Activated B cell treated with CpG ODN at 0.5 μM for 24 hours (primary cell): ENCODE measurements around the gene EFHB. TPM values are rescaled to one million over a fixed set of nuclear protein-coding genes. Genes with fewer than 3 reads are reported as not detected.

ENCODE experiments used
- ATAC-seq: fragments of 200-7000 bp; cut with Tn5 transposase; one replicate; pipeline ENCODE4 v1.10.0; 2021; ENCODE audit warnings: low read depth, mild to moderate bottlenecking, moderate library complexity
- CTCF ChIA-PET: fragments of 350-600 bp; sonication (Branson Sonifier 250); formaldehyde crosslinking; loops from one replicate; lab custom pipeline; 2021; ENCODE audit warnings: antibody characterized with exemption; lab: Charles Lee
- POLR2A ChIA-PET: fragments of 350-600 bp; sonication (Branson Sonifier 250); formaldehyde crosslinking; loops from one replicate; lab custom pipeline; 2021; ENCODE audit warnings: antibody characterized with exemption; lab: Charles Lee
- DNase-seq: peaks from one replicate; pipeline ENCODE4 v3.0.0; 2022
- H3K27ac Mint-ChIP-seq: one replicate; pipeline ENCODE4 v1.8.0; 2020; ENCODE audit warnings: mixed read lengths
- H3K27me3 Mint-ChIP-seq: one replicate; pipeline ENCODE4 v1.8.0; 2021; ENCODE audit warnings: mixed read lengths
- H3K36me3 Mint-ChIP-seq: one replicate; pipeline ENCODE4 v1.8.0; 2021; ENCODE audit warnings: low read depth, mixed read lengths
- H3K4me1 Mint-ChIP-seq: one replicate; pipeline ENCODE4 v1.8.0; 2021; ENCODE audit warnings: mixed read lengths
- H3K4me3 Mint-ChIP-seq: one replicate; pipeline ENCODE4 v1.8.0; 2020; ENCODE audit warnings: mild to moderate bottlenecking, mixed read lengths
- H3K9me3 Mint-ChIP-seq: one replicate; pipeline ENCODE4 v1.8.0; 2020; ENCODE audit warnings: mixed read lengths
- CTCF ChIP-seq: fragments of 200-600 bp; IDR thresholded peaks from one replicate; pipeline ENCODE4 v1.8.0; 2022; ENCODE audit warnings: antibody characterized with exemption, mild to moderate bottlenecking
- intact Hi-C: fragments of 100-400 bp; cut with micrococcal nuclease; formaldehyde crosslinking; loops from one replicate; pipeline ENCODE4 v1.15.1; 2024
- total RNA-seq: library from RNA; stranded (reverse); gene quantifications from 2 replicates; pipeline ENCODE4 v1.2.3, GENCODE V29; 2022

EFHB gene
- total RNA-seq, 1 donor from 2014 or later, result 0.84 TPM

DNA sequence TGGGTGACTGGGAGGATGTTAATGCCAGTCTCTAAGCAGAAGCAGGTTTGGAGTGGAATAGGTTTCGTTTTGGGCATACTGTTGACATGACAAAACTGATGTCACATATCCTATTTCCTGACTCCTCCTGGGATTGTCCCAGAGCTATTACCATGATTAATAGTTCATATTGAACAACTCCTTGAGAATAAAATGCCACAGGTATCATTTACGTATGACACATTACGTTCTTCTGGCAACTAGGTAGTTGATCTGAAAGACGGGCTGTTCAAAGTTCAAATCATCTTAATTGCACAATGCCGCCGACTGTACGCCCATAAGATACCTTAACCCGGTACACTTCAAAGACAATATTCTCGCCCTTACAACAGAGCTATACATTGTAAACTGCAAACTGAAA lies 11.5 kb upstream of the EFHB start:
- Mint-ChIP-seq H3K27me3 (no peaks in the 10 kb centered on the region), H3K36me3 (peaks cover 16% of the 10 kb centered on the region), H3K4me1 (peaks cover 41% of the 10 kb centered on the region), H3K27ac (peak overlapping the region; percentile 53), H3K4me3 (peak overlapping the region; percentile 94), H3K9me3 (no peaks in the 10 kb centered on the region)
- no peak for TF ChIP-seq CTCF
- POLR2A ChIA-PET, result interaction anchor here (0.6 to 1.6 kb wide), 5 partner anchors 52 to 241 kb away, joined by 3 to 6 read pairs (median 5); partner anchors contain the start of gene SGO1
- intact Hi-C loops, result loop anchor here (5.0 to 10.0 kb wide), 3 partner anchors 58 to 1521 kb away; partner anchors contain the start of gene SATB1
- CTCF ChIA-PET, result interaction anchor here (1.4 kb wide), 1 partner anchor 241 kb away, joined by 3 read pairs; the partner anchor contains the start of gene SGO1
- no peak for DNase-seq
- ATAC-seq, result no peak

DNA sequence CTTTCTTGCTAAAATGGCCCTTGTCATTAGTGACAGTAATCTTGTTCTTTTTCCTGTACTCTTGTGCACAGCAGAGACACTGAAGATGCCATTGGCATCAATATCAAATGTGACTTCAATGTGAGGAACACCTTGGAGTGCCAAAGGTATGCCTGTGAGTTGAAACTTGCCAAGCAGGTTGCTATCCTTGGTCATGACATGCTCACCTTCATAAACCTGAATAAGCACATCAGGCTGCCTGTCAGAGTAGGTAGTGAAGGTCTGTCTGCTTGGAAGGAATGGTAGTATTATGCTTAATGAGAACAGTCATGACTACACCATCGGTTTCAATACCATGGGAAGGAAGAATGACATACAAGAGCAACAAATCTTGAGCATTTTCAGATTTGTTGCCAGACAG lies 6.6 kb upstream of the EFHB start:
- no peak for DNase-seq
- Mint-ChIP-seq H3K27ac (no peak overlapping the region), H3K36me3 (no peaks in the 10 kb centered on the region), H3K4me3 (no peak overlapping the region), H3K9me3 (no peaks in the 10 kb centered on the region), H3K27me3 (no peaks in the 10 kb centered on the region), H3K4me1 (peaks cover 2% of the 10 kb centered on the region)
- no peak for ATAC-seq
- intact Hi-C loops, result loop anchor here (10.0 kb wide), 1 partner anchor 1516 kb away; the partner anchor contains the start of gene SATB1
- no peak for TF ChIP-seq CTCF
- CTCF ChIA-PET, result no interaction called here
- POLR2A ChIA-PET, result no interaction called here

DNA sequence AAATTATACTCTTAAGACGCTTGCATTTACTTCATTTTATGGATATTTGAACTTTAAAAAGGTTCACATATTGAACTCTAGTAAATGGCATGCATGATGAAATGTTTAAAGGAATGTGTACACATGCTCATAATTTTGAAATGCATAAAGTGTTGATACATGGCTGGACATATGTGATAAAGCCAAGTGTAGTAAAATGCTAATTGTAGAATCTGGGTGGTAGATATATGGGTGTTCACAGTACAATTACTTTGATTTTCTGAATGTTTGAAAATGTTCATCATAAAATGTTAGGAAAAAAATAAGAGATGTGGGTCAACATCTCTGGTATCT lies 4.2 kb upstream of the EFHB start:
- no peak overlapping the region for H3K27ac Mint-ChIP-seq
- no peaks in the 10 kb centered on the region for H3K36me3 Mint-ChIP-seq
- no peak for ATAC-seq
- intact Hi-C loops, result no loop called here
- POLR2A ChIA-PET, result no interaction called here
- H3K9me3 Mint-ChIP-seq, result no peaks in the 10 kb centered on the region
- CTCF ChIA-PET, result no interaction called here
- H3K27me3 Mint-ChIP-seq, result peaks cover 5% of the 10 kb centered on the region
- no peak for DNase-seq
- no peaks in the 10 kb centered on the region for H3K4me1 Mint-ChIP-seq
- H3K4me3 Mint-ChIP-seq, result no peak overlapping the region
- no peak for TF ChIP-seq CTCF

GRCh38 chr3:19937459-19938294 lies 3.7 kb upstream of the EFHB start:
- Mint-ChIP-seq H3K27ac (no peak overlapping the region), H3K4me1 (no peaks in the 10 kb centered on the region), H3K9me3 (no peaks in the 10 kb centered on the region), H3K4me3 (no peak overlapping the region), H3K27me3 (peaks cover 5% of the 10 kb centered on the region), H3K36me3 (no peaks in the 10 kb centered on the region)
- ChIA-PET CTCF (no interaction called here), POLR2A (no interaction called here)
- DNase-seq (no peak), ATAC-seq (no peak)
- TF ChIP-seq CTCF, result no peak
- intact Hi-C loops, result no loop called here

DNA sequence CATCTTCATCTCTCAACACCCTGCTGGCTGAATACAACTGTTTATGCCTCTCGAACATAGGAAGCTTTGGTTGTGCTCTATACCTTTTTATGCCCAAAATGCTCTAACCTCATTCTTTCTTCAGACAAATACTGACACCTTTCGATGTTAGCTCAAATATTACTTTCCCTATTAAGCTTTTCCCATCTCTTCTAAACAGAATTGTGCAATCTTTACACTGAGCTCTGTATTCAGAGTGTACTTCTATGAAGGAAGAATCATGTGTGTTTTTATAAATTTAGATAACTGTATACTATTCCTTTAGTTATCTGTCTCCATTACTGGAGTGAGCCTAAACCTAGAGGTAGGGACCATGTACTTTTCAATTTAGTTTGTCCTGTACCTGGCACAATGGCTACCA lies 1.6 kb downstream of the EFHB start:
- no peak overlapping the region for H3K4me3 Mint-ChIP-seq
- H3K27ac Mint-ChIP-seq, result no peak overlapping the region
- no peaks in the 10 kb centered on the region for H3K36me3 Mint-ChIP-seq
- ATAC-seq, result no peak
- ChIA-PET POLR2A (no interaction called here), CTCF (no interaction called here)
- DNase-seq, result no peak
- no peaks in the 10 kb centered on the region for H3K9me3 Mint-ChIP-seq
- intact Hi-C loops, result no loop called here
- peaks cover 17% of the 10 kb centered on the region for H3K4me1 Mint-ChIP-seq
- no peak for TF ChIP-seq CTCF
- H3K27me3 Mint-ChIP-seq, result peaks cover 5% of the 10 kb centered on the region
